Liver (tissue), 9 donors: ENCODE results near the gene NNMT. TPM values are rescaled to one million over a fixed set of nuclear protein-coding genes. Genes with fewer than 3 reads are reported as not detected.
A peak's percentile ranks its signal among the peaks of the same experiment; 100 is the strongest.

ENCODE experiments used
- DNase-seq: peaks from one replicate; pipeline ENCODE4 v3.0.0-alpha.2; 2017; ENCODE audit warnings: low spot score
- H3K27ac ChIP-seq, 2 donors: one replicate each; pipeline ENCODE4 v1.7.0; 2013; ENCODE audit warnings: inconsistent platforms in 2 of 2, low read length in 2 of 2, control low read depth in 1 of 2, low read depth in 1 of 2, mild to moderate bottlenecking in 1 of 2
- H3K27me3 ChIP-seq, 4 donors: one replicate each; pipeline versions ENCODE4 v1.6.1 to v1.7.0; 2013; ENCODE audit warnings: low read length in 3 of 4, inconsistent platforms in 1 of 4, mild to moderate bottlenecking in 1 of 4, moderate library complexity in 1 of 4; ENCODE audit not compliant: control insufficient read depth in 4 of 4, insufficient read depth in 4 of 4
- H3K36me3 ChIP-seq, 4 donors: one replicate each; pipeline versions ENCODE4 v1.6.1 to v1.7.0; 2013; ENCODE audit warnings: low read length in 3 of 4, mild to moderate bottlenecking in 3 of 4, low read depth in 1 of 4, moderate library complexity in 1 of 4; ENCODE audit not compliant: control insufficient read depth in 4 of 4, insufficient read depth in 3 of 4
- H3K4me1 ChIP-seq, 4 donors: one replicate each; pipeline versions ENCODE4 v1.6.1 to v1.7.0; 2013; ENCODE audit warnings: low read length in 3 of 4, mild to moderate bottlenecking in 3 of 4, moderate library complexity in 1 of 4; ENCODE audit not compliant: control insufficient read depth in 4 of 4, insufficient read depth in 4 of 4
- H3K4me3 ChIP-seq, 3 donors: one replicate each; pipeline versions ENCODE4 v1.6.1 to v1.7.0; 2013; ENCODE audit warnings: low read length in 3 of 3, control low read depth in 1 of 3, low read depth in 1 of 3, mild to moderate bottlenecking in 1 of 3
- H3K9ac ChIP-seq, 2 donors: one replicate each; pipeline ENCODE4 v1.7.0; 2013; ENCODE audit warnings: low read length in 2 of 2, mild to moderate bottlenecking in 2 of 2, moderate library complexity in 2 of 2, control low read depth in 1 of 2, low read depth in 1 of 2
- H3K9me3 ChIP-seq, 4 donors: one replicate each; pipeline versions ENCODE4 v1.6.1 to v1.7.0; 2013; ENCODE audit warnings: low read length in 3 of 4; ENCODE audit not compliant: control insufficient read depth in 4 of 4
- ATF3 ChIP-seq: IDR thresholded peaks from 2 replicates; pipeline ENCODE4 v1.6.1; 2016; ENCODE audit warnings: antibody characterized with exemption
- CTCF ChIP-seq: fragments of 150-350 bp; IDR thresholded peaks from 2 replicates; pipeline ENCODE4 v1.5.1; 2017; ENCODE audit warnings: improper control_type of control experiment, low read depth, low read length; ENCODE audit not compliant: missing input control
- EGR1 ChIP-seq, 2 donors: IDR thresholded peaks; 2 replicates each; pipeline ENCODE4 v1.6.1; 2016 to 2018; ENCODE audit warnings: antibody characterized with exemption in 2 of 2, low read depth in 2 of 2
- FOXA1 ChIP-seq: IDR thresholded peaks from 2 replicates; pipeline ENCODE4 v1.6.1; 2016; ENCODE audit warnings: antibody characterized with exemption
- FOXA2 ChIP-seq: IDR thresholded peaks from 2 replicates; pipeline ENCODE4 v1.6.1; 2016; ENCODE audit warnings: antibody characterized with exemption
- GABPA ChIP-seq, 2 donors: IDR thresholded peaks in 1 of 2; conservative IDR thresholded peaks in 1 of 2; 2 replicates each; pipeline ENCODE4 v1.6.1; 2016; ENCODE audit warnings: antibody characterized with exemption in 2 of 2, mild to moderate bottlenecking in 1 of 2, moderate library complexity in 1 of 2
- HNF4A ChIP-seq, 2 donors: conservative IDR thresholded peaks; 2 replicates each; pipeline ENCODE4 v1.6.1; 2016; ENCODE audit warnings: antibody characterized with exemption in 2 of 2, mild to moderate bottlenecking in 2 of 2
- HNF4G ChIP-seq: IDR thresholded peaks from 2 replicates; pipeline ENCODE4 v1.6.1; 2016; ENCODE audit warnings: antibody characterized with exemption
- JUND ChIP-seq, 2 donors: IDR thresholded peaks; 2 replicates each; pipeline ENCODE4 v1.6.1; 2016; ENCODE audit warnings: antibody characterized with exemption in 2 of 2
- MAX ChIP-seq: IDR thresholded peaks from 2 replicates; pipeline ENCODE4 v1.6.1; 2016; ENCODE audit warnings: antibody characterized with exemption
- NR2F2 ChIP-seq: IDR thresholded peaks from 2 replicates; pipeline ENCODE4 v1.6.1; 2016; ENCODE audit warnings: antibody characterized with exemption
- RAD21 ChIP-seq, 2 donors: IDR thresholded peaks; 2 replicates each; pipeline ENCODE4 v1.6.1; 2016; ENCODE audit warnings: antibody characterized with exemption in 2 of 2, mild to moderate bottlenecking in 2 of 2
- REST ChIP-seq: IDR thresholded peaks from 2 replicates; pipeline ENCODE4 v1.6.1; 2016; ENCODE audit warnings: antibody characterized with exemption, mild to moderate bottlenecking
- RXRA ChIP-seq, 2 donors: IDR thresholded peaks; 2 replicates each; pipeline ENCODE4 v1.6.1; 2017 to 2018; ENCODE audit warnings: antibody characterized with exemption in 2 of 2, mild to moderate bottlenecking in 1 of 2
- SP1 ChIP-seq: IDR thresholded peaks from 2 replicates; pipeline ENCODE4 v1.6.1; 2018; ENCODE audit warnings: antibody characterized with exemption, mild to moderate bottlenecking
- TAF1 ChIP-seq: conservative IDR thresholded peaks from 2 replicates; pipeline ENCODE4 v1.6.1; 2016; ENCODE audit warnings: antibody characterized with exemption, mild to moderate bottlenecking
- YY1 ChIP-seq: IDR thresholded peaks from 2 replicates; pipeline ENCODE4 v1.6.1; 2016; ENCODE audit warnings: antibody characterized with exemption, mild to moderate bottlenecking
- ZBTB33 ChIP-seq: IDR thresholded peaks from 2 replicates; pipeline ENCODE4 v1.6.1; 2016; ENCODE audit warnings: antibody characterized with exemption
- WGBS: extraction: QIAGEN DNeasy Blood & Tissue Kit; methylation state at CpG from one replicate; pipeline ENCODE4 v1.1.7; 2013; 5-methylcytosine and 5-hydroxymethylcytosine counted together
- polyA plus RNA-seq, 2 donors: library from polyadenylated mRNA; stranded (reverse) in 1 of 2; unstranded in 1 of 2; fragments of 200-250 nt in 1 of 2; fragments of >200 nt in 1 of 2; fragmentation: Nextera tagmentation in 1 of 2; extraction: Ambion mirVana in 1 of 2; gene quantifications; one replicate each; pipeline versions ENCODE4 v1.2.1 to v1.2.3, GENCODE V29; 2013 to 2015
- total RNA-seq, 2 donors: library from RNA; depleted of rRNA; stranded (reverse); fragments of >200 nt; gene quantifications; one replicate each; pipeline ENCODE4 v1.2.3, GENCODE V29; 2014
- donor health status: healthy.
- donor health status: healthy.
- donor health status: healthy.
- donor health status: healthy.
- donor health status: healthy.

Gene NNMT
- total and polyA plus RNA-seq, 4 donors: 0.47 to 3,724 (median 2,877) TPM

- H3K36me3 ChIP-seq: no peaks in the 10 kb centered on the region
- H3K4me3 ChIP-seq: no peak overlapping the region
- DNase-seq: no peak
These were observed 49.5 kb downstream of the NNMT start for GRCh38 chr11:114345575-114346222.

More at GRCh38 chr11:114345575-114346222, 49.5 kb downstream of the NNMT start:
- no peak overlapping the region for H3K9ac ChIP-seq
- H3K27ac ChIP-seq: peak overlapping the region; percentile 11 to 19
- WGBS: 49% methylated on average over 3 of the region's 3 CpGs
- TF ChIP-seq FOXA2: peak; percentile 35
- TF ChIP-seq RAD21 (IDR thresholded peaks at IDR 0.05): peak; percentile 3 to 28
- TF ChIP-seq FOXA1: no peak
- peak; percentile 41 for TF ChIP-seq YY1
- no peak for TF ChIP-seq TAF1
- TF ChIP-seq ATF3: no peak
- no peak for TF ChIP-seq GABPA (IDR thresholded peaks at IDR 0.05 in 1 of 2, conservative IDR thresholded peaks at IDR 0.05 in 1 of 2)
- TF ChIP-seq RXRA (IDR thresholded peaks at IDR 0.05): peak; percentile 70 to 80
- TF ChIP-seq ZBTB33: no peak
- peak in 1 of 2 donors; percentile 34 for TF ChIP-seq JUND (IDR thresholded peaks at IDR 0.05)
- TF ChIP-seq HNF4G: peak; percentile 68
- TF ChIP-seq NR2F2: peak; percentile 68
- peak; percentile 12 for TF ChIP-seq MAX
- peak; percentile 83 for TF ChIP-seq SP1
- peak in 1 of 2 donors; percentile 11 for TF ChIP-seq EGR1 (IDR thresholded peaks at IDR 0.05; ENCODE audit: low read depth in 2 of 2)
- no peak for TF ChIP-seq REST
- TF ChIP-seq HNF4A (conservative IDR thresholded peaks at IDR 0.05): peak; percentile 94 to 97
- no peak for TF ChIP-seq CTCF
- H3K27me3 ChIP-seq: no peaks in the 10 kb centered on the region
- H3K4me1 ChIP-seq: peaks cover 3 to 26% (median 18%) of the 10 kb centered on the region in 4 donors
- no peaks in the 10 kb centered on the region for H3K9me3 ChIP-seq
